Measurements from ENCODE around the gene RASGRF1. TPM values are rescaled to one million over a fixed set of nuclear protein-coding genes. Genes with fewer than 3 reads are reported as not detected.

RASGRF1 gene
- total and polyA plus RNA-seq, 7 donors: 0.03 to 0.05 TPM; not detected in 5

DNA sequence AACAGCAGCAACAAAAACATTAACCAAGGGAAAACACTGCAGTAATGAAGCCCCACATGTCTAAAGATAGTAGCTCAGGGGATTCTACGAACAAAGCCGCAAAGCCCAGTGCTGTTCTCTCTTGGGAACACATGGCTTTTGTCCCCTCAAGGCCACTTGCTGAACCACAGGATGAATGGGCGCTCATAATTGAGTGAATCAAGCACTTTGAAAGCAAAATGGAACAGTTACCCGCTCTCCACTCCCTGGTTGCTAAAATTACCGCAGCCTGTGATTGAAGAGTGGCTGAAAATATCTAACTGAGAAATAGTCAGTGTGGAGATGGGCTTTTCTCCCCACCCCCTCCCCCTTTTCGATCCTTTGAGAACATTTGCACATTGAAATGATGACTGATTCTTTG, 39.6 kb downstream of the RASGRF1 start:
- DNase-seq (no peak), ATAC-seq (no peak)
- Histone ChIP-seq H3K9me3 (no peaks in the 10 kb centered on the region), H3K27me3 (ENCODE audit: insufficient read depth in 3 of 3, low read length in 2 of 3) (peaks cover 0 to 3% (median 0%) of the 10 kb centered on the region in 3 donors), H3K27ac (no peak overlapping the region), H3K4me1 (no peaks in the 10 kb centered on the region), H3K36me3 (ENCODE audit: insufficient read depth in 1 of 2, low read depth in 1 of 2) (no peaks in the 10 kb centered on the region), H3K4me3 (no peak overlapping the region)
- intact Hi-C loops (cut with DNase I): no loop called here
- WGBS, 3 donors: 76 to 86% (median 82%) methylated on average over 6 of the region's 6 CpGs
- TF ChIP-seq, protein P1, sequence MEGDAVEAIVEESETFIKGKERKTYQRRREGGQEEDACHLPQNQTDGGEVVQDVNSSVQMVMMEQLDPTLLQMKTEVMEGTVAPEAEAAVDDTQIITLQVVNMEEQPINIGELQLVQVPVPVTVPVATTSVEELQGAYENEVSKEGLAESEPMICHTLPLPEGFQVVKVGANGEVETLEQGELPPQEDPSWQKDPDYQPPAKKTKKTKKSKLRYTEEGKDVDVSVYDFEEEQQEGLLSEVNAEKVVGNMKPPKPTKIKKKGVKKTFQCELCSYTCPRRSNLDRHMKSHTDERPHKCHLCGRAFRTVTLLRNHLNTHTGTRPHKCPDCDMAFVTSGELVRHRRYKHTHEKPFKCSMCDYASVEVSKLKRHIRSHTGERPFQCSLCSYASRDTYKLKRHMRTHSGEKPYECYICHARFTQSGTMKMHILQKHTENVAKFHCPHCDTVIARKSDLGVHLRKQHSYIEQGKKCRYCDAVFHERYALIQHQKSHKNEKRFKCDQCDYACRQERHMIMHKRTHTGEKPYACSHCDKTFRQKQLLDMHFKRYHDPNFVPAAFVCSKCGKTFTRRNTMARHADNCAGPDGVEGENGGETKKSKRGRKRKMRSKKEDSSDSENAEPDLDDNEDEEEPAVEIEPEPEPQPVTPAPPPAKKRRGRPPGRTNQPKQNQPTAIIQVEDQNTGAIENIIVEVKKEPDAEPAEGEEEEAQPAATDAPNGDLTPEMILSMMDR (IDR thresholded peaks at IDR 0.05): no peak

DNA sequence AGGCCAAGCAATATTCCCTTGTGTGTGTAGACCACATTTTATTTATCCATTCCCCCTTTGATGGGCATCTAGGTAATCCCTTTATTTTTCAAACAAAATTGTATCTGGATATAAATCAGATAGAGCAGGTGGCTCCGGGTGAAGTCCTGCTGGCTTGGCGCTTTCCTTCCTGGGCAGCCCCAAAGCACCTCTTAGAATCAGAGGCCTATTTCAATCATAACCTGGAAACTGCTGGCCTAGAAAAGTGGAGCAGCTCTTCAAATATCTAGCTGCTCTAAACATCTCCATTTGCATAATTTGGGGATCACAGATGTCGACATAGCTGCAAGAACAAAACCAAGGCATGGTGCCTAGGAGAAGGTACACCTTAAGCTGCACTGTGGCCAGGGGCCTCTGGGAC, 40.2 kb downstream of the RASGRF1 start:
- intact Hi-C loops (cut with DNase I): no loop called here
- H3K4me1 ChIP-seq: no peaks in the 10 kb centered on the region
- peaks cover 0 to 3% (median 0%) of the 10 kb centered on the region in 3 donors for H3K27me3 ChIP-seq (ENCODE audit: insufficient read depth in 3 of 3, low read length in 2 of 3)
- ATAC-seq (no peak), DNase-seq (no peak)
- H3K9me3 ChIP-seq: no peaks in the 10 kb centered on the region
- no peak overlapping the region for H3K27ac ChIP-seq
- WGBS, 3 donors: 88 to 92% (median 89%) methylated on average over 3 of the region's 3 CpGs
- TF ChIP-seq, protein P1 (IDR thresholded peaks at IDR 0.05): no peak
- no peak overlapping the region for H3K4me3 ChIP-seq
- H3K36me3 ChIP-seq (ENCODE audit: insufficient read depth in 1 of 2, low read depth in 1 of 2): no peaks in the 10 kb centered on the region

DNA sequence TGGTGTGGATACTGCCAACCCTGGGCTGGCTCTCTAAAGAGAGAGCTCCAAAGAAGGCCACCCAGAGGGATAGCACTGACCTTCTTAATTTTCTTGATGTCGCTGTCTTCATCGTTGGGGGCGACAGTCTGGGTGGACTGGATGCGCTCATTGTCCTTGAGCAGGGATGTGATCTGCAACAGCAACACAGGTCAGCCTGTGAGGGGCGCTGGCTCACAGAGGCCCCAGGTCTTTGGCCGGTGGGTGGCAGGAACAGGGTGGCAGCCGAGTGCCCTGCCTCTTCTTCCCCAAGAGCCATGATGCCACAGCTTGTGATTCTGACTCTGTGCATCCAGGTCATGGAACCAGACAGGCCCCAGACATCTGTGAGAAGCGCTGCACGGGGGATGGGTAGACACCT, 41.2 kb downstream of the RASGRF1 start:
- no peak overlapping the region for H3K27ac ChIP-seq
- WGBS, 3 donors: 84 to 93% (median 87%) methylated on average over 9 of the region's 9 CpGs

DNA sequence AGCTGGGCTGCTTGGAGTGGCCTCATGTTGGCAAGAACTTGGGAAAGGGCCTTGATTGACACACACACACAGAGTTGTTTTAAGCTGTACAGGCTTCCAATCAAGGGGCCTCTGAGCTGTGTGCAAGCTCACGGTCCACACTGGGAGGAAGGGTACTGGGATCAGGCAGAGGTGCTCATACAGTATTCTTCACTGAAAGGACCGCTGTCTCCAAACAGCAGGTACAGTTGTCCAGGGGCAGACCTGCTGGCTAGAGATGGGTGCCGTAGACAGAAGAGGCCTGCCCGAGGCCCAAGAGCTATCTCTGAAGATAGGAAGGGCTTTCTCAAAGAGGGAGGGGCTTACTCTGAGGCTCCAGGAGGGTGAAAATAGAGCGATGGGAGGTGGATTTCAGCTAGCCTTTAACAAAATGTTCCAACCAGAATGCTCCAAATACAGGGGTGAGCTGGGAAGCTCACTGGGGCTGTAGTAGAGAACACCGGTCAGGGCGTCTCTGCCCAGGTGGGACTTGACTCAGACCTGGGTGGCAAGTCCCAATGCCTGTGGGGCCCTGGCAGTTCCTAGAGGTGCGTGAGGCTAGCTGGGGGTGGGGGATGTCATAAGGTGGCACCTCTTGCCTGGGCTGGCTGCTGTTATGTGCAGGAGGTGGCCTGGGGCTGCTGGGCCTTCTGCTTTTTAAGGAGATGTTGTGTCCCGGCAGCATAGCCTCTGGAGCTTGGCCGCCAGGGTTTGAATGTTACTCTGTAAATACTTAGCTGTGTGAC, 42.7 kb downstream of the RASGRF1 start:
- TF ChIP-seq, protein P1 (IDR thresholded peaks at IDR 0.05): no peak
- ATAC-seq (no peak), DNase-seq (no peak)
- no peaks in the 10 kb centered on the region for H3K9me3 ChIP-seq
- no peaks in the 10 kb centered on the region for H3K4me1 ChIP-seq
- H3K4me3 ChIP-seq: no peak overlapping the region
- H3K27me3 ChIP-seq (ENCODE audit: insufficient read depth in 3 of 3, low read length in 2 of 3): peaks cover 0 to 9% (median 0%) of the 10 kb centered on the region in 3 donors
- 89 to 91% (median 91%) methylated on average over 10 of the region's 10 CpGs for WGBS, 3 donors
- intact Hi-C loops (cut with DNase I): no loop called here
- H3K36me3 ChIP-seq (ENCODE audit: insufficient read depth in 1 of 2, low read depth in 1 of 2): no peaks in the 10 kb centered on the region
- no peak overlapping the region for H3K27ac ChIP-seq

More for the DNA sequence above, 41.2 kb downstream of the RASGRF1 start:
- Histone ChIP-seq H3K27me3 (ENCODE audit: insufficient read depth in 3 of 3, low read length in 2 of 3) (peaks cover 0 to 3% (median 0%) of the 10 kb centered on the region in 3 donors), H3K4me3 (no peak overlapping the region), H3K4me1 (no peaks in the 10 kb centered on the region), H3K36me3 (ENCODE audit: insufficient read depth in 1 of 2, low read depth in 1 of 2) (no peaks in the 10 kb centered on the region), H3K9me3 (no peaks in the 10 kb centered on the region)
- no peak for DNase-seq
- no peak for ATAC-seq
- intact Hi-C loops (cut with DNase I): no loop called here
- TF ChIP-seq, protein P1 (IDR thresholded peaks at IDR 0.05): no peak
